ENCODE data around the gene FUOM.

- TF ChIP-seq CTCF (IDR thresholded peaks at IDR 0.05), result no peak
- TF ChIP-seq SOX15 (CRISPR knock-in tag; IDR thresholded peaks at IDR 0.05), result no peak
- no peak for TF ChIP-seq ATF2 (CRISPR knock-in tag; IDR thresholded peaks at IDR 0.05; ENCODE audit: borderline replicate concordance, low read depth)
- no peak for TF ChIP-seq ZNF263 (CRISPR knock-in tag; IDR thresholded peaks at IDR 0.05; ENCODE audit: low read depth)
- TF ChIP-seq, protein P1, sequence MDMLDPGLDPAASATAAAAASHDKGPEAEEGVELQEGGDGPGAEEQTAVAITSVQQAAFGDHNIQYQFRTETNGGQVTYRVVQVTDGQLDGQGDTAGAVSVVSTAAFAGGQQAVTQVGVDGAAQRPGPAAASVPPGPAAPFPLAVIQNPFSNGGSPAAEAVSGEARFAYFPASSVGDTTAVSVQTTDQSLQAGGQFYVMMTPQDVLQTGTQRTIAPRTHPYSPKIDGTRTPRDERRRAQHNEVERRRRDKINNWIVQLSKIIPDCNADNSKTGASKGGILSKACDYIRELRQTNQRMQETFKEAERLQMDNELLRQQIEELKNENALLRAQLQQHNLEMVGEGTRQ (CRISPR knock-in tag; IDR thresholded peaks at IDR 0.05), result no peak
- TF ChIP-seq PRDM15 (CRISPR knock-in tag; IDR thresholded peaks at IDR 0.05), result no peak
Observed at GRCh38 chr10:133336577-133337369, 21.0 kb downstream of the FUOM start, which contains the start of gene CALY.

Measured in WTC11 (cell line).